ENCODE results near the gene TTC1.
"Not testable (repeated sequence)": the region's sequence is repeated elsewhere in the genome, so short reads cannot be mapped to it uniquely, and the experiment has no call there.

TTC1 gene

DNA sequence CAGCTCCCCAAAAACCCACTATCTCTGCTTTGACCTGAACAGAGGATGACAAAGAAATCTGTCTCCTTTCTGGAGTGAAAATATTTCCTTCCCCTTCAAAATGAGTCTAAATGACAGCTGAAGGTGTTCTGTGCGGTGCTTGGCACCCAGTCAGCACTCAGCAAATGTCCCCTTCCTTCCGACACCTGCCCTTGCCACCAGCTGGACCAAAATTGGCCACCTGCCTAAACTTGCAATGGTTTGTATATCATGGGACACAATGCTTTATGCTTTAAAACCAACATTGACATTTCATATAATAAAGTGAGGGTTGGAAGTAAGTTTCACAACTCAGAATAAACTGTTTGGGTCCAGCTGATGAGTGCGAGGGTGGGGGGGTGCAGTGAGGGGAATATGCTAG lies 7.5 kb upstream of the TTC1 start:
- DNase-seq = no peak

DNA sequence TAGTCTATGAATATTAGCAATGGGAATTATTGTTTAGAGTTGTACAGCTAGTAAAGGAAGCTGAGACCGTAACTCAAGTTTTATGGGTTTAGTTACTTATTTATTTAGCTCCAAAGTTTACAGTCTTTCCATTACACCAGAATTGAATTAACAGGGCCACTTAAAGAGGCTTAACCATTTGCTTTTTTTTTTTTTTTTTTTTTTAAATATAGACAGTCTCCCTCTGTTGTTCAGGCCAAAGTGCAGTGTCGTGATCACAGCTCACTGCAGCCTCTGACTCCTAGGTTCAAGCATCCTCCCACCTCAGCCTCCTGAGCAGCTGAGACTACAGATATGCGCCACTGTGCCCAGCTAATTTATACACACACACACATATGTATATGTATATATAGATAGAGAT lies 1.4 kb upstream of the TTC1 start:
- DNase-seq = no peak

GRCh38 chr5:160008529-160008876 lies 436 bp upstream of the TTC1 start:
- DNase-seq = not testable (repeated sequence)

DNA sequence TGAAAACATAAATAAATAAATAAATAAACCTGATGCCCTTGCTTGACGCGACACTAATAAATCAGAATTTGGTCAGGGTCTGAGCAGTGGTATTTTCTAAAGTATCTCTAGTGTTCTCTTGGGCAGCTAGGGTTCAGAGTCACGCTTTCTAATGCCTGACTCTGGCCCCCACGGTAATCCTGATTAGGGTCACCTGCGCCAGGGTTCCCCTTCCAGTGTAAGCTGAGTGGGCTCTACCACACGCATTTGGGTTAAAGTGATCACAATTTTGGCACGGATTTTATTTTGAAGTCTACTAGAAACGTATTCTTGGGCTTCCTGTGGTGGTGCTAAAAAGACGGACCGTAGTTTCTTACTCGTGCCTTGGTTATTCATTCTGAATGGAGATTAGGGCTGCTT lies 651 bp downstream of the TTC1 start:
- no peak for DNase-seq

DNA sequence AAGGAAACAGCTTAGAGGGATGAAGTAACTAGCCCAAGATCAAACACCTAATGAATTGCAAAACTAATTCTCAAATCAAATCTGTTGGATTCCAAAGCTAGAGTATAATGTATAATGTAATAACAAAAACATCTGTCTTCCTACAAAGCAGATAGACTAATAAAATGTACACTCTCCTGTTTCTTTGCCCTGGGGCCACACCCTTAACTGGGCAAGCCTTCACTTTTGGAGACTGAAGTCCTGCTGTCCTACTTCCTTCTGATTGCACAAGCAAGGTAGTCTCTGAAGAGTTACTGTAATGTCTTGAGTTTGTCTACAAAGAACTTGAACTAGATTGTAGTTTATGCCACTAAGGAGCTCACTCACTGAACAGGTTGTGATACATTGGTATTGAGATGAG lies 2.5 kb downstream of the TTC1 start:
- DNase-seq = no peak

DNA sequence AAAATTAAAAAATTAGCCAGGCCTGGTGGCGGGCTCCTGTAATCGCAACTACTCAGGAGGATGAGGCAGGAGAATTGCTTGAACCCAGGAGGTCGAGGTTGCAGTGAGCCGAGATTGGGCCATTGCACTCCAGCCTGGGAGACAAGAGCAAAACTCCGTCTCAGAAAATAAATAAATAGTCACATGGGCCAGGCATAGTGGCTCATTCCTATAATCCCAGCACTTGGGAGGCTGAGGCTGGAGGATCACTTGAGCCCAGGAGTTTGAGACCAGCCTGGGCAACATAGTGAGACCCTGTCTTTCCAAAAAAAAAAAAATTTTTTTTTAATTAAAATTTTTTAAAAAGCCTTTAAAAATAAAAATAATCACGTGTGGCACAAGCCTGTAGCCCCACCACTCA lies 5.3 kb downstream of the TTC1 start:
- DNase-seq = not testable (repeated sequence)

GRCh38 chr5:160018945-160019625 lies 10.1 kb downstream of the TTC1 start:
- no peak for DNase-seq

GRCh38 chr5:160020266-160020770 lies 11.4 kb downstream of the TTC1 start:
- DNase-seq = no peak

GRCh38 chr5:160020964-160021363 lies 12.0 kb downstream of the TTC1 start:
- no peak for DNase-seq

DNA sequence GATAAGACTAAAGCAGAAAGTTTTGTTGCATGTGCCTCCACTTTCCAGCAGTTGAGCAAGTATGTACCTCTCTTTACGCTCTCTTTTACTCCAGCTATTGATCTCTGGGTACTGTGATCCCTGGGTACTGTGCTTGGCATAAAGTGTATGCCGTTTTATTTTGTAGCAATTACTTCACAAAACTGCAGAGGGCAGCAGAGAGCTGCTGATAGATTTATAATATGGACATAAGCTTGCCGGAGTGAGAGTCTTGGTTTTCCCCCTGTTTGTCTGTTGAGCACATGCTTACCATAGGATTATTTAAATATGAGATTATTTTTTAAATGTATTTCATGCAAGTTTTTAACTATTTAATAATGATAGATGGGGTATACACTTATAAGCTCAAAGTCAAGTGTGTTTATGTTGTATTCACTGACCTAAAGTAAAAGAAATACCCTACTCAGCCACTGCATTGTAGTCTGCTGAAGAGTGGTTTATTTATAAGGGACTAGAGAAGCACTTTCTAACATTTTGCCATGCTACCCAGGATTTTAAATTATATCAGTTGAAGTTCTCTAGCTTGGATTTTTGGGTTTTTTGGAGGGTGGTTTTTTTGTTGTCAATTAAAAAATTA lies 13.0 kb downstream of the TTC1 start:
- peak; percentile 4 for DNase-seq

DNA sequence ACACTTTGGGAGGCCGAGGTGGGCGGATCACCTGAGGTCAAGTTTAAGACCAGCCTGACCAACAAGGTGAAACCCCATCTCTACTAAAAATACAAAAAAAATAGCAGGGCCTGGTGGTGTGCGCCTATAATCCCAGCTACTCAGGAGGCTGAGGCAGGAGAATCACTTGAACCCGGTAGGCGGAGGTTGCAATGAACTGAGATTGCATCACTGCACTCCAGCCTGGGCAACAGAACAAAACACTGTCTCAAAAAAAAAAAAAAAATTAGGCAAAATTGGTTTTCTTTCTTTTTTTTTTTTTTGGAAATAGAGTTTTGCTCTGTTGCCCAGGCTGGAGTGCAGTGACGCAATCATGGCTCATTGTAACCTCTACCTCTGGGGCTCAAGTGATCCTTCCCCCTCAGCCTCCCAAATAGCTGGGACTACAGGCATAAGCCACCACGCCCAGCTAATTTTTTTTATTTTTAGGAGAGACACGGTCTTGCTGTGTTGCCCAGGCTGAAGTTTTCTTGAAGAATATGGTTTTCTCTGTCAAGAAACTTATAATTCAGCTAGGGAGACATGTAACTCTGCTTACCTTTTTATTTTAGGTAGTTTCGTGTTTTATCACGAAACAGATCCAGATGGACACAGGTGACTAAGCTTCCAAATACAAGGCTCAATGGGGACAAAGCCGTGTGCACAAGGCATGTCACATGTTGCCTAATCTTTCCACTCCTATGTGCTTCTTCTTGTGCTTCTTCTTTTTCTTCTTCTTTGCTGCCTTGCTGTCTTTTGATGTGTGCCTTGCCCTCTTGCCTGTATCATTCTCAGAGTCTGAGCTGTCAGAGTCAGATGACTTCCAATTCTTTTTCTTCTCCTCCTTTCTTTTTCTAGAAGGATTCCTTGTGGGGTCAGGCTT lies 14.3 kb downstream of the TTC1 start:
- no peak for DNase-seq

DNA sequence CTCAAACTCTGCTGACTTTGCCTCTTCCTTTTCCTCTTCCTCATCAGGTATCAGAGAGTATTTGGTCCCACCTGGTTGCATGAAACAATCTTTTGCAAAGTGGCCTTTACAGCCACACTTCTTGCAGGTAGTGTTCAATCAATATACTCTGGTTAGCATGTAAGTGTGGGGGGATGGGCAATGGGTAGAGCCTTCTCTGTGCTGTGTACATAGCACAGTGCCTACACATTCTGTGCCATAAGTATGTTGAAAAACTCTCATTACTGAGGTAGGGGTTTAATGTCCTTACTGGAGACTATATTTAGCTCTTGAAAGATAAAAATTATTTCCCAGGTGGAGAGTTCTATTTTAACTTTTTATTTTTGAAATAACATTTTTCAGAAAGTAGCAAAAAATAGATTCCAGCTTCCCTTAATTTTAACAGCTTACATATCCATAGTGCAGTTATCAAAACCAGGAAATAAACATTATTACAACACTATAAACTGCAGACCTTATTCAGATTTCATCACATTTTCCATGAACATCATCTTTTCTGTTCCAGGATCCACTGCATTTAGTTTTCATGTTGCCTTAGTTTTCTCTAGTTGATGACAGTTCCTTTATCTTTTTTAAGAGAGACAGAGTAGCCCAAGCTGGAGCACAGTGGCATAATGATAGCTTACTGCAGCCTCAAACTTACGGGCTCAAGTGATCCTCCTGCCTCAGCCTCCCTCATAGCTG lies 15.1 kb downstream of the TTC1 start:
- DNase-seq = no peak

DNA sequence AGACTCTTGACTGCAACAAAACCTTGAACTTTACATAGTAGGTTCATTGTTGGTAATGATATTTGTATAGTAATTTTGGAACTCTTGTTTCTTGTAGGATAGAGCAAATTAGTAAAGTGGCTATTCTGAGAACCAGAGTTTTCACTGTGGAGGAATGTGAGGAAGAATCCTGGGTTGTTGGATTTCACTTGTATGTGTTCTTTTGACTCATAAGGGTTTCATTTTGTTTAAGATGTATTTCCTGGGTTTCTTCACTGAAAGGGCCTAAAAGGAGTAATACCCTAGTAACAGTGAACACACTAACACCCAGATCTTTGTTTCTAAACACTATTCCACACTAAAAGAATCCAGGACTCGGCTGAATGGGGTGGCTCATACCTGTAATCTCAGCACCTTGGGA lies 20.1 kb downstream of the TTC1 start:
- no peak for DNase-seq

- no peak for DNase-seq
Measured at GRCh38 chr5:160029540-160030139, 20.7 kb downstream of the TTC1 start.

- DNase-seq = no peak
Measured at GRCh38 chr5:160030631-160031377, 21.9 kb downstream of the TTC1 start.

- DNase-seq = no peak
Measured at GRCh38 chr5:160033546-160034252, 24.8 kb downstream of the TTC1 start.

DNA sequence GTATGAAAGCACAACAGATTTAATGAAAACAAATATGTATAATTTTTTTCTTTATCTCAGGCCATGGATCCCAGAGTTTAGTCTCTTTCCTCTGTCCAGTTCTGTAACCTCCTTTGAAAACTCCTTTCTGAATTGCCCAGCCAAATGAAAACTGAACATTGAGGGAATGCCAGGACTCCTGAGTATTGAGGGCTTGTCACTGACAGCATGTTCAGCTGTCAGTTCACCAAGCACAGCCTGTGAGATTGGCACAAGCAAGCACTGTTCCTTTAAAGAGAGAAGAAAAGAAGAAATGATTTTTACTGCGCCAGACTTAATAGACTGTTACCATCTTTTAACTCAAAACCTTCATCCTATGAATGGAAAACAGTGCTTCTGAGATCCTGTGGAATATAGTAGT lies 27.3 kb downstream of the TTC1 start:
- no peak for DNase-seq

GRCh38 chr5:160036884-160037283 lies 27.9 kb downstream of the TTC1 start:
- no peak for DNase-seq

DNA sequence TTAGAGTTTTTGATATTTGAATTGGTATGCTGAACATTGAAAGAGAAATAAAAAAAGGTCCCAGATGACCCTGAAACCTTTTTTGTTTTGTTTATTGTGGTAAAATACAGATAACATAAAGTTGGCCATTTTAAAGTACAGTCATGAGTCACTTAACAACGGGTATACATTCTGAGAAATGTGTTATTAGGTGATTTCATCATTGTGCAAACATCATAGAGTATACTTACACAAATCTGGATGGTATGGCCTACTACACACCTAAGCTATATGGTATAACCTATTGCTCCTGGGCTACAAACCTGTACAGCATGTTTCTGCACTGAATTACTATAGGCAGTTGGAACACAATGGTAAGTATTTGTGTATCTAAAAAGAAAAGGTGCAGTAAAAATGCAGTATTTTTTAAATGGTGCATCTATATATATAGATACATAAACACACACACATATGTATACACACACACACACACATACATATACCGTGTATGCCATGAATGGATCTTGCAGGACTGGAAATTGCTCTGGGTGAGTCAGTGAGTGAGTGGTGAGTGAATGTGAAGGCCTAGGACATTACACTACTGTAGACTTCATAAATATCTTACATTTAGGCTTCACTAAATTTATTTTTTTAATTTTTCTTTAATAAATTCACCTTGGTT lies 31.0 kb downstream of the TTC1 start:
- no peak for DNase-seq

DNA sequence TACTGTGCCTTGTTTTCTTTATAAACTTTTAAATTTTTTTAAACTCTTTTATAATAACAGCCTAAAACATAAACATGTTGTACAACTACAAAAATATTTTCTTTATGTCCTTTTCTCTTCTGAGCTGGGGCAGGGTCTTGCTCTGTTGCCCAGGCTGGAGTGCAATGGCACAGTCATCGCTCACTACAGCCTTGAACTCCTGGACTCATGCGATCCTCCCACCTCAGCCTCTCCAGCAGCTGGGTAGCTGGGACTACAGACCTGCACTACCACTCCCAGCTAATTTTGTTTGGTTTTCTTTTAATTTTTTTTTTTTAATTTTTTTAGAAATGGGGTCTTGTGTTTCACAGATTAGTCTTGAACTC lies 31.5 kb downstream of the TTC1 start:
- DNase-seq = no peak

- no peak for DNase-seq
Measured at GRCh38 chr5:160042671-160043070, 33.7 kb downstream of the TTC1 start.
